HG03064 (cell line): Measurements from ENCODE around the gene MRPS18A.
"Not testable (repeated sequence)": the region's sequence is repeated elsewhere in the genome, so short reads cannot be mapped to it uniquely, and the experiment has no call there.

Experiments used
- ATAC-seq: cut with Tn5 transposase; IDR thresholded peaks from one replicate; pipeline ENCODE4 v1.9.1; 2021; ENCODE audit warnings: low read depth; ENCODE audit not compliant: unreplicated experiment

The MRPS18A gene

GRCh38 chr6:43671801-43672690 lies 15.5 kb downstream of the MRPS18A start:
- no peak for ATAC-seq

- no peak for ATAC-seq
Observed at GRCh38 chr6:43671011-43671800, 16.4 kb downstream of the MRPS18A start.

- no peak for ATAC-seq
Observed at GRCh38 chr6:43670623-43670986, 17.0 kb downstream of the MRPS18A start.

- no peak for ATAC-seq
Observed at GRCh38 chr6:43669922-43670622, 17.5 kb downstream of the MRPS18A start.

- no peak for ATAC-seq
Observed at GRCh38 chr6:43669050-43669921, 18.3 kb downstream of the MRPS18A start.

GRCh38 chr6:43668151-43669028 lies 19.2 kb downstream of the MRPS18A start:
- ATAC-seq, result no peak

GRCh38 chr6:43667245-43668150 lies 20.1 kb downstream of the MRPS18A start:
- ATAC-seq, result peak; percentile 55

- no peak for ATAC-seq
Observed at GRCh38 chr6:43666196-43666920, 21.2 kb downstream of the MRPS18A start.

GRCh38 chr6:43665376-43665775 lies 22.2 kb downstream of the MRPS18A start:
- no peak for ATAC-seq

- ATAC-seq, result not testable (repeated sequence)
Observed at GRCh38 chr6:43662948-43663347, 24.6 kb downstream of the MRPS18A start.

- no peak for ATAC-seq
Observed at GRCh38 chr6:43658161-43658560, 29.4 kb downstream of the MRPS18A start.

- ATAC-seq, result no peak
Observed at GRCh38 chr6:43657221-43657802, 30.3 kb downstream of the MRPS18A start.

- not testable (repeated sequence) for ATAC-seq
Observed at GRCh38 chr6:43652822-43653221, 34.8 kb downstream of the MRPS18A start.

- no peak for ATAC-seq
Observed at GRCh38 chr6:43648248-43648647, 39.3 kb downstream of the MRPS18A start.

GRCh38 chr6:43647613-43648012 lies 40.0 kb downstream of the MRPS18A start:
- no peak for ATAC-seq

GRCh38 chr6:43645613-43645964 lies 42.0 kb downstream of the MRPS18A start:
- ATAC-seq, result no peak

GRCh38 chr6:43644940-43645612 lies 42.5 kb downstream of the MRPS18A start, which contains the start of gene RSPH9:
Gene RSPH9, plus strand, starts transcription at chr6:43645036. Its CDS starts 63 bp downstream, at chr6:43645099.
- ATAC-seq, result no peak
